HEK293T (cell line): Measurements from ENCODE around the gene STK39.

ENCODE experiments used
- BHLHE40 ChIP-seq: fragments of 450-650 bp; IDR thresholded peaks from 2 replicates; pipeline ENCODE4 v1.6.1; 2016; ENCODE audit warnings: mild to moderate bottlenecking, moderate library complexity, borderline replicate concordance
- ELF4 ChIP-seq: fragments of 450-650 bp; IDR thresholded peaks from 2 replicates; pipeline ENCODE4 v1.6.1; 2017; ENCODE audit warnings: antibody characterized with exemption
- FOXA1 ChIP-seq: fragments of 450-650 bp; IDR thresholded peaks from 2 replicates; pipeline ENCODE4 v1.6.1; 2016; ENCODE audit warnings: mild to moderate bottlenecking
- FOXK2 ChIP-seq: fragments of 450-650 bp; IDR thresholded peaks from 2 replicates; pipeline ENCODE4 v1.6.1; 2016; ENCODE audit warnings: mild to moderate bottlenecking
- FOXM1 ChIP-seq: fragments of 450-650 bp; IDR thresholded peaks from 2 replicates; pipeline ENCODE4 v1.6.1; 2017; ENCODE audit warnings: mild to moderate bottlenecking, borderline replicate concordance
- HDGF ChIP-seq: fragments of 450-650 bp; IDR thresholded peaks from 2 replicates; pipeline ENCODE4 v1.6.1; 2017; ENCODE audit warnings: antibody characterized with exemption, borderline replicate concordance
- SP1 ChIP-seq: fragments of 450-650 bp; IDR thresholded peaks from 2 replicates; pipeline ENCODE4 v1.6.1; 2017
- SUZ12 ChIP-seq: fragments of 450-650 bp; IDR thresholded peaks from 2 replicates; pipeline ENCODE4 v1.6.1; 2016; ENCODE audit warnings: mild to moderate bottlenecking
- TARDBP ChIP-seq: fragments of 450-650 bp; IDR thresholded peaks from 2 replicates; pipeline ENCODE4 v1.6.1; 2016

- TF ChIP-seq SP1 = no peak
- TF ChIP-seq FOXK2 = no peak
- no peak for TF ChIP-seq FOXM1
- TF ChIP-seq BHLHE40 = no peak
- no peak for TF ChIP-seq ELF4
- no peak for TF ChIP-seq TARDBP
- TF ChIP-seq HDGF = no peak
- no peak for TF ChIP-seq SUZ12
- TF ChIP-seq FOXA1 = no peak
Observed at GRCh38 chr2:167961536-167962048, 285.8 kb downstream of the STK39 start.
